HepG2 (cell line): Measurements from ENCODE around the gene AP4S1. TPM values are rescaled to one million over a fixed set of nuclear protein-coding genes. Genes with fewer than 3 reads are reported as not detected.

Experiments used
- ATAC-seq: fragments of 200-7000 bp; cut with Tn5 transposase; 3 replicates; pipeline ENCODE4 v1.9.1; 2020; ENCODE audit warnings: mild to moderate bottlenecking, moderate library complexity
- BruUV-seq: library from RNA; stranded (reverse); fragments of 400-500 nt; replicated peaks from 2 replicates; lab custom pipeline; 2021; lab: Mats Ljungman, UMichigan
- CTCF ChIA-PET: fragments of 300-600 bp; formaldehyde crosslinking; extraction: SDS; loops from one replicate; lab custom pipeline; 2021; ENCODE audit warnings: low total read pairs, inconsistent platforms, low intra/inter-chr PET ratio; lab: Yijun Ruan, JAX
- POLR2A ChIA-PET: fragments of 350-600 bp; sonication (Branson Sonifier 250); formaldehyde crosslinking; loops from one replicate; lab custom pipeline; 2020; ENCODE audit warnings: antibody characterized with exemption, inconsistent platforms; lab: Yijun Ruan, JAX
- DNase-seq: peaks from one replicate; pipeline ENCODE4 v3.0.0-alpha.2; 2015; ENCODE audit warnings: low spot score
- FAIRE-seq: peaks from 3 replicates; lab custom pipeline; 2011; peaks lifted over from hg19 to GRCh38; lab: Jason Lieb, UNC
- H2AFZ ChIP-seq: one replicate; pipeline ENCODE4 v1.6.1; 2011; ENCODE audit warnings: low read length, inconsistent platforms
- H3K27ac ChIP-seq: fragments of 300-600 bp; 3 replicates; pipeline ENCODE4 v1.8.0; 2011; ENCODE audit warnings: mixed run types, mild to moderate bottlenecking, mixed read lengths, low read length, inconsistent platforms; ENCODE audit not compliant: insufficient read depth; ENCODE audit errors: extremely low read length
- H3K27me3 ChIP-seq, 2 experiments: fragments of 200-600 bp in 1 of 2; 2 replicates in 1 of 2; 3 replicates in 1 of 2; pipeline versions ENCODE4 v1.6.0 to v1.8.0; 2011; ENCODE audit warnings: low read length in 2 of 2, mild to moderate bottlenecking in 2 of 2, moderate library complexity in 2 of 2, inconsistent platforms in 1 of 2; ENCODE audit not compliant: insufficient read depth in 2 of 2, control insufficient read depth in 1 of 2
- H3K36me3 ChIP-seq, 2 experiments: fragments of 200-600 bp in 1 of 2; replicated peaks in 1 of 2; 2 replicates in 1 of 2; 3 replicates in 1 of 2; pipeline versions ENCODE4 v1.5.1 to v1.8.0; 2011; ENCODE audit warnings: low read length in 2 of 2, inconsistent platforms in 1 of 2; ENCODE audit not compliant: insufficient read depth in 2 of 2, control insufficient read depth in 1 of 2
- H3K4me1 ChIP-seq: 2 replicates; pipeline ENCODE4 v1.5.1; 2012; ENCODE audit warnings: low read length, inconsistent platforms; ENCODE audit not compliant: insufficient read depth
- H3K4me2 ChIP-seq: 2 replicates; pipeline ENCODE4 v1.6.0; 2011; ENCODE audit warnings: low read depth, low read length, inconsistent platforms
- H3K4me3 ChIP-seq, 3 experiments: fragments of 200-600 bp in 1 of 3; sonication (generic), shearing (Covaris generic) in 1 of 3; replicated peaks in 1 of 3; 2 replicates each; pipeline ENCODE4 v1.5.1; 2011 to 2016; ENCODE audit warnings: low read length in 3 of 3, inconsistent platforms in 2 of 3, low read depth in 2 of 3, mild to moderate bottlenecking in 2 of 3, control low read depth in 1 of 3, mixed read lengths in 1 of 3; ENCODE audit not compliant: insufficient read depth in 1 of 3
- H3K79me2 ChIP-seq: one replicate; pipeline ENCODE4 v1.6.1; 2011; ENCODE audit warnings: low read length, inconsistent platforms; ENCODE audit not compliant: insufficient read depth
- H3K9ac ChIP-seq: 2 replicates; pipeline ENCODE4 v1.6.0; 2011; ENCODE audit warnings: mild to moderate bottlenecking, low read depth, low read length, inconsistent platforms; ENCODE audit not compliant: insufficient read depth
- H3K9me3 ChIP-seq: 2 replicates; pipeline ENCODE4 v1.5.1; 2012; ENCODE audit warnings: mild to moderate bottlenecking, low read length
- H4K20me1 ChIP-seq: 2 replicates; pipeline ENCODE4 v1.6.0; 2011; ENCODE audit warnings: inconsistent platforms, mild to moderate bottlenecking, low read length, moderate library complexity; ENCODE audit not compliant: insufficient read depth
- ASH2L ChIP-seq: fragments of 300-600, 200-600 bp; sonication (generic); IDR thresholded peaks from 2 replicates; pipeline ENCODE4 v1.7.0; 2017; ENCODE audit warnings: low read depth, mild to moderate bottlenecking, moderate library complexity, mixed read lengths, low read length; ENCODE audit not compliant: insufficient read length
- CBFB ChIP-seq: sonication (generic); formaldehyde crosslinking; IDR thresholded peaks from 2 replicates; pipeline ENCODE4 v1.4.0; 2020; ENCODE audit warnings: missing genetic modification reagents
- DZIP1 ChIP-seq: sonication (generic); formaldehyde crosslinking; IDR thresholded peaks from 2 replicates; pipeline ENCODE4 v1.5.0; 2020; ENCODE audit warnings: mild to moderate bottlenecking, missing genetic modification reagents
- HNF1B ChIP-seq: sonication (generic); formaldehyde crosslinking; IDR thresholded peaks from 2 replicates; pipeline ENCODE4 v1.5.1; 2020; ENCODE audit warnings: mild to moderate bottlenecking, moderate library complexity, missing genetic modification reagents
- MIXL1 ChIP-seq: IDR thresholded peaks from 2 replicates; pipeline ENCODE4 v1.6.1; 2016
- SOX13 ChIP-seq, 3 experiments: fragments of 450-650 bp in 1 of 3; sonication (generic) in 1 of 3; formaldehyde crosslinking in 1 of 3; IDR thresholded peaks in 2 of 3; conservative IDR thresholded peaks in 1 of 3; 2 replicates each; pipeline versions ENCODE4 v1.5.0 to v1.6.1; 2016 to 2020; ENCODE audit warnings: antibody characterized with exemption in 1 of 3, mild to moderate bottlenecking in 1 of 3, missing compliant biosample characterization in 1 of 3, missing genetic modification reagents in 1 of 3, moderate library complexity in 1 of 3
- THAP9 ChIP-seq: sonication (generic); formaldehyde crosslinking; IDR thresholded peaks from 2 replicates; pipeline ENCODE4; 2020; ENCODE audit warnings: missing genetic modification reagents, mild to moderate bottlenecking, borderline replicate concordance
- TOE1 ChIP-seq: sonication (generic); formaldehyde crosslinking; IDR thresholded peaks from 2 replicates; pipeline ENCODE4 v1.4.0; 2020; ENCODE audit warnings: mild to moderate bottlenecking, missing genetic modification reagents
- ZFP41 ChIP-seq: sonication (generic); formaldehyde crosslinking; IDR thresholded peaks from 2 replicates; pipeline ENCODE4 v1.4.0; 2020; ENCODE audit warnings: mild to moderate bottlenecking, missing genetic modification reagents, borderline replicate concordance
- ZFP91 ChIP-seq: sonication (generic); formaldehyde crosslinking; IDR thresholded peaks from 2 replicates; pipeline ENCODE4 v1.9.0; 2022; ENCODE audit warnings: missing genetic modification reagents, mild to moderate bottlenecking, borderline replicate concordance
- ZFY ChIP-seq: sonication (generic); formaldehyde crosslinking; IDR thresholded peaks from 2 replicates; pipeline ENCODE4 v1.4.0; 2020; ENCODE audit warnings: missing genetic modification reagents
- ZNF274 ChIP-seq: sonication (generic); formaldehyde crosslinking; IDR thresholded peaks from 2 replicates; pipeline ENCODE4 v1.5.1; 2020; ENCODE audit warnings: mild to moderate bottlenecking, missing genetic modification reagents
- ZNF335 ChIP-seq: sonication (generic); formaldehyde crosslinking; IDR thresholded peaks from 2 replicates; pipeline ENCODE4 v1.4.0; 2020; ENCODE audit warnings: missing genetic modification reagents
- ZNF432 ChIP-seq: sonication (generic); formaldehyde crosslinking; IDR thresholded peaks from 2 replicates; pipeline ENCODE4 v1.5.0; 2020; ENCODE audit warnings: missing genetic modification reagents, mild to moderate bottlenecking, borderline replicate concordance
- ZNF557 ChIP-seq: sonication (generic); formaldehyde crosslinking; IDR thresholded peaks from 2 replicates; pipeline ENCODE4 v1.4.0; 2020; ENCODE audit warnings: missing genetic modification reagents
- ZSCAN12 ChIP-seq: sonication (generic); formaldehyde crosslinking; IDR thresholded peaks from 2 replicates; pipeline ENCODE4 v1.9.0; 2021; ENCODE audit warnings: mild to moderate bottlenecking, missing genetic modification reagents
- WGBS: methylation state at CpG from one replicate; pipeline ENCODE4 v1.1.6; 2017; ENCODE audit warnings: low lambda C conversion rate; 5-methylcytosine and 5-hydroxymethylcytosine counted together
- in situ Hi-C: cut with HindIII; loops from 2 replicates; pipeline ENCODE4 v1.10.0; 2017; ENCODE audit warnings: low pct_unique_long_range_greater_than_20kb; ENCODE audit not compliant: extremely low pct_ligation_motif_present
- intact Hi-C: fragments of 100-400 bp; cut with micrococcal nuclease; formaldehyde crosslinking; loops from one replicate; pipeline ENCODE4 v1.10.0; 2022; ENCODE audit not compliant: unreplicated experiment
- polyA plus RNA-seq, 8 experiments: library from polyadenylated mRNA; depleted of rRNA in 3 of 8; stranded (reverse) in 7 of 8; unstranded in 1 of 8; fragments of >200 nt; fragmentation: Illumina TruSeq in 4 of 8; extraction: Trizol in 4 of 8; gene quantifications; 2 replicates each; pipeline versions ENCODE4 v1.2.1 to v1.2.3, GENCODE V29; 2011 to 2016; ENCODE audit warnings: low read depth in 4 of 8, missing spikeins in 1 of 8, mixed read lengths in 1 of 8; ENCODE audit not compliant: insufficient read depth in 1 of 8
- total RNA-seq, 5 experiments: library from RNA; depleted of rRNA; stranded (reverse); fragments of >200 nt; fragmentation: Illumina TruSeq; extraction: Trizol; gene quantifications; 2 replicates each; pipeline ENCODE4 v1.2.3, GENCODE V29; 2016; ENCODE audit warnings: low read depth in 1 of 5

Gene AP4S1
- total and polyA plus RNA-seq, 2 of the 13 experiments (the other 11 are each of a cell fraction or from before 2014, with no cell fraction given): 3.9 to 21.1 TPM

GRCh38 chr14:31057035-31057434 is 31.6 kb downstream of the AP4S1 start:
- Histone ChIP-seq H3K4me3 (no peak overlapping the region), H3K9me3 (no peaks in the 10 kb centered on the region), H4K20me1 (no peaks in the 10 kb centered on the region), H3K36me3 (no peaks in the 10 kb centered on the region), H3K4me2 (no peak overlapping the region), H3K4me1 (peaks cover 22% of the 10 kb centered on the region), H2AFZ (no peak overlapping the region), H3K27ac (no peak overlapping the region), H3K27me3 (no peaks in the 10 kb centered on the region), H3K9ac (no peak overlapping the region), H3K79me2 (no peaks in the 10 kb centered on the region)
- CTCF ChIA-PET: no interaction called here
- BruUV-seq: no TSS peak
- intact Hi-C loops: no loop called here
- FAIRE-seq: no peak
- DNase-seq: no peak
- ATAC-seq: no peak
- in situ Hi-C loops: no loop called here
- POLR2A ChIA-PET: interaction anchor here (3.9 kb wide), 1 partner anchor 31 kb away, joined by 28 read pairs; the partner anchor contains the start of genes AP4S1 and STRN3
- 91% methylated on average over 1 of the region's 1 CpG for WGBS
- TF ChIP-seq THAP9 (no peak), SOX13 (IDR thresholded peaks at IDR 0.05) (no peak), SOX13 (CRISPR knock-in tag; conservative IDR thresholded peaks at IDR 0.05 in 1 of 2, IDR thresholded peaks at IDR 0.05 in 1 of 2) (no peak), ZFP91 (CRISPR knock-in tag) (no peak), ZFP41 (CRISPR knock-in tag) (no peak), ZNF335 (CRISPR knock-in tag) (no peak), ASH2L (no peak), ZNF432 (CRISPR knock-in tag) (no peak), CBFB (CRISPR knock-in tag) (no peak), TOE1 (CRISPR knock-in tag) (no peak), ZNF557 (CRISPR knock-in tag) (no peak), ZSCAN12 (CRISPR knock-in tag) (no peak), HNF1B (CRISPR knock-in tag) (no peak), DZIP1 (no peak), ZNF274 (no peak), ZFY (CRISPR knock-in tag) (no peak), MIXL1 (no peak)
